DMS53 treated with DMSO at 0.1 percent for 48 hours (cell line): ENCODE results near the gene ZFR2.
"Not testable (repeated sequence)": the region's sequence is repeated elsewhere in the genome, so short reads cannot be mapped to it uniquely, and the experiment has no call there.

Experiments
- DNase-seq: peaks from one replicate; lab custom pipeline; 2025; ENCODE audit not compliant: unreplicated experiment; lab: John Stamatoyannopoulos, UW

The ZFR2 gene

DNA sequence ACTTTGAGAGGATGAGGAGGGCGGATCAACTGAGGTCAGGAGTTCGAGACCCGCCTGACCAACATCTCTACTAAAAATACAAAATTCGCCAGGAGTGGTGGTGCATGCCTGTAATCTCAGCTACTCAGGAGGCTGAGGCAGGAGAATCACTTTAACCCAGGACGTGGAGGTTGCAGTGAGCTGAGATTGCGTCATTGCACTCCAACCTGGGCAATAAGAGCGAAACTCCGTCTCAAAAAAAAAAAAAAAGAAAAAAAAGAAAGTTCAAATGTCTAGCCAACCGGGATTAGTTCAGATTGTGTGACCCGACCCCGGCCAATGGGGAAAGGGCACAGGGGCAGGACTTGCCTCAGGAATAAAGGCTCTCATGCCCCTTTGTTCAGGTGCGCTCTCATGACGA is 5.9 kb upstream of the ZFR2 start:
- DNase-seq, result not testable (repeated sequence)

- no peak for DNase-seq
These were observed 4.3 kb upstream of the ZFR2 start for GRCh38 chr19:3873151-3873550.

DNA sequence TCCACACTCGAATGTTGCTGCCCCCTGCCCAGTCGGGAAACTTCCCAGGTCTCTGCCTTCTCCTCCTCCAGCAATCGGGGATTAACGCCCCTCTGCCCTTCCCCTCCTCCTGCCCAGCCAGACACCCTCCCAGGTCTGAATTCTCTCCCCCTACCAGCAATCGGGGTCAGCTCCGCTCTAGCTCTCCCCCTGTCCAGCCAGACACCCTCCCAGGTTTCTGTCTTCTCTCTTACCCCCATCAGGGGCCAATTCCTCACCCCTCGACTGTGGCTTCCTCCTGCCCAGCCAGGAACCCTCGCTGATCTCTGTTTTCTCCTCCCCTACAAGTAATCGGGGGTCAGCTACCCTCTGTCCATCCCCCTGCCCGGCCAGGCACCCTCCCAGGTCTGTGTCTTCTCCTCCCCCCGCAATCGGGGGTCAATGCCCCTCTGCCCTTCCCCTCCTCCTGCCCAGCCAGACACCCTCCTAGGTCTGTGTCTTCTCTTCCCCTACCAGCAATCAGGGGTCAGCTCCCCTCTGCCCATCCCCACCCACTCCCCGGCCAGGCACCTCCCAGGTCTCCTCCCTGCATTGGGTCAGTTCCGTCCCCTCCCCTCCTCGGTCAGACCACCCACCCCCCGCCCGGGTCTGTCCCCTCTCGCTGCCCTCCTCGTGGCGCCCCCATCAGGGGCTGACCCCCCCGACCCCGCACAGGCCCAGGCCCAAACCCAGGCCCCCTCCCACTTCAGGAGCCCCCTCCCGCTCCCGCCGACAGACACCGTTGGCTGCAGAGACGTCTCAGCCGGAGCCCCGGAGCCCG is 668 bp downstream of the ZFR2 start:
- no peak for DNase-seq

GRCh38 chr19:3866910-3867638 is 1.8 kb downstream of the ZFR2 start:
- DNase-seq, result no peak

DNA sequence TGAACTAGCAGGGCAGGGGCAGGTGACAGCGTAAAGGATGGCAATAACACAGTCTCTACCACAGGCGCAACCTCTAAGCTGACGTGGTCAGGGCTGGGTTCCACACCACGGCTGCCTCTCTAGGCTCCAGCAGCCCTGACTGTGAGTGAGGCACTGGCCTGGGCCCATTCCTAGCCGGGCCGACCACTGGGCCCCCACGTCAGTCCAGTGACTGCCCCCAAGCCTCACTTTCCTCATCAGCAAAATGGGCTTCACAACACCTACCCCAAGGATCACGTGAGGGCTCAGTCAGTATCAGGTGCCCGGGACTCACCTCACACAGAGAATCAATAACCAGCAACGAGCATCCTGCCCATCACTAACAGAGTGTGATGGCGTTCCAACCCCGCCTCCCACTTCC is 5.2 kb downstream of the ZFR2 start:
- DNase-seq, result no peak

- DNase-seq, result no peak
These were observed 5.9 kb downstream of the ZFR2 start for GRCh38 chr19:3862826-3863500.

- no peak for DNase-seq
These were observed 8.3 kb downstream of the ZFR2 start for GRCh38 chr19:3860499-3860898.

- peak; percentile 7 for DNase-seq
These were observed 11.3 kb downstream of the ZFR2 start for GRCh38 chr19:3857449-3858003.

- DNase-seq, result peak; percentile 60
These were observed 13.5 kb downstream of the ZFR2 start for GRCh38 chr19:3855320-3855719.

DNA sequence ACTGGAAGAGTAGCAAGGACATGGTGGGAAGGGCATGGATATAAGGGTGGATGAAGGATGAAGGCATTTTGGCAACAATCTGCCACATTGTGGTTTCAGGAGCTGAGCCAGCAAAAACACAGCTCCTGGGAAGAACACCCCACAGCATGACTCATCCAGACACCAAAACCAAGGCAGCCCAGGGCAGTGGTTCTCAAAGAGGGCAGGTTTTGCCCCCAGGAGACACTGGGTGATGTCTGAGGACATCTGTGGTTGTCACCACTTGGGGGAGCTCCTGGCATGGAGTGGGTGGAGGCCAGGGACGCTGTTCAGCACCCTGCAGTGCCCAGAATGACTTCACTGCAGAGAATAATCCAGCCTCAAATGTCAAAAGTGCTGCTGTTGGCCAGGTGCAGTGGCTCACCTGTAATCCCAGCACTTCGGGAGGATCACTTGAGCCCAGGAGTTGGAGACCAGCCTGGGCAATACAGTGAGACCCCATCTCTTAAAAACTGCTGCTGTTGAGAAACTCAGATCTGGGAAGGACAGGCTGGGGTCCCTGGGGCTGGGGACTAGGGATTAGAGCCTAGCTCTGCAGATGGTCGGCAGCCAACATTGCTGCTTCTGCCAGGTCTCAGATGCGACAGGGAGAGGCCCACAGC is 16.1 kb downstream of the ZFR2 start:
- peak; percentile 32 for DNase-seq

DNA sequence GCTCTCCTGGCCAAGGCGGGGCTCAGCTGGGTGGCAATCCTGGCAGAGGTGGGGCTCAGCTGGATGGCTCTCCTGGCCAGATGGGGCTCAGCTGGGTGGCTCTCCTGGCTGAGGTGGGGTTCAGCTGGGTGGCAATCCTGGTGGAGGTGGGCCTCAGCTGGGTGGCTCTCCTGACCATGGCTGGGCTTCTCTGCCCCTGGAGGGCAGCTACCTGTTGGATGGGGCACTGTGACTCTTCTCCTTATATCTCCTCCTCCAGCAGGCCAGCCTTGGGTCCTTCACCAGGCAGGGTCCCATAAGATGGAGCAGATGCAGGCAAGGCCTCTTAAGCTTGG is 16.7 kb downstream of the ZFR2 start:
- no peak for DNase-seq

GRCh38 chr19:3851254-3852176 is 17.3 kb downstream of the ZFR2 start:
- DNase-seq, result no peak

GRCh38 chr19:3850320-3850972 is 18.4 kb downstream of the ZFR2 start:
- no peak for DNase-seq

DNA sequence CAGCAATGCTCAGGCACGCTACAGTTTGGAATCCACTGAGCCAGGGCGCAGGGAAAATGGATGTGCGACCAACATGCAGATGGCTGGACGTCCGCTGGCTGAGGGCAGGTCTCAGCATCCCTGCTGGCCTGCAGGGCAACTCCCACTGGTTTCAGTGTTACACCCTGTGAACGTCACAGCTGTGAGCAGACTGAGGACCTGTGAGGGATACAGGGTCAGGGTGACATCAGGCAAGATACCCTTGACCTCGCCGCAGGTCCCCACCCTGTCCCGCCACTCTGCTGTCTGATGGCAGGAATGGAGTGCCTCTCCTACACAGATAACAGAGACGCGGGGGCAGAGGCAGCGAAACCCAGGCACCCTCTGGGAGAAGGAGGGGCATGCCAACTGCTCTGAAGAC is 19.1 kb downstream of the ZFR2 start:
- no peak for DNase-seq

DNA sequence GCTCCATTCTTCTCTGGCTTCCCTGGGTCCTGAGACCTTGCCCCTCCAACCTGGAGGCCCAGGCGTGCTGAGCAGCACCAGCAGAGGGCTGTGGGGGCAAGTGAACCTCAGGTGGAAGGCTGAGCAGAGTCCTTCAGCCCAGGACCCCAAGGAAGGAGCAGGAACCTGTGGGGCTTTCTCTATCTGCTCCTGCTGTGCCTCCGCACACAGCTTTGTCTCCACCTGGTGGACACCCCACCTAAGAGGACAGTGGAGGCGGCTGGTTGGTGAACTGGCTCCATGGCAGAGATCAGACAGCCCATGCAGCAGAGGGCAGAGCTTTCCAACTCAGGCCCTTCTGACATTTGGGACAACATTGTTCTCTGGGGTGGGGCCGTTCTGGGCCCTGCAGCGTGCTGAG is 19.7 kb downstream of the ZFR2 start:
- DNase-seq, result no peak

DNA sequence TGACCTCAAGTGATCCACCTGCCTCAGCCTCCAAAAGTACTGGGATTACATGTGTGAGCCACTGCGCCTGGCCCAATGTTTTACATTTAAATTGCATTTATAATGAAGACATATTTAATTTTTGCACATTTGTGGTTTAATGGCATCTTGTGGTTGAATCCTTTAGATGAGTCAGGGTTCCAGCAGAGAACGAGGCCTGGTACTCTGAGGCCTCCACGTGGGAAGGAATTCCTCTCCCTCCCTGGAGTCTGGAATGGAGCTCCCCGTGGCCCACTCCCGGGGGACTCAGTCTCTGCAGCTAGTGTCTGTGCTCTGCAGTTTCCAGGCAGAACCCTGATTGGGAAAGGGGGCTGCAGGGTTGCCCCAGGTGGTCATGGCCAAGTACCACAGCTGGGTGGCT is 24.2 kb downstream of the ZFR2 start:
- DNase-seq, result no peak

DNA sequence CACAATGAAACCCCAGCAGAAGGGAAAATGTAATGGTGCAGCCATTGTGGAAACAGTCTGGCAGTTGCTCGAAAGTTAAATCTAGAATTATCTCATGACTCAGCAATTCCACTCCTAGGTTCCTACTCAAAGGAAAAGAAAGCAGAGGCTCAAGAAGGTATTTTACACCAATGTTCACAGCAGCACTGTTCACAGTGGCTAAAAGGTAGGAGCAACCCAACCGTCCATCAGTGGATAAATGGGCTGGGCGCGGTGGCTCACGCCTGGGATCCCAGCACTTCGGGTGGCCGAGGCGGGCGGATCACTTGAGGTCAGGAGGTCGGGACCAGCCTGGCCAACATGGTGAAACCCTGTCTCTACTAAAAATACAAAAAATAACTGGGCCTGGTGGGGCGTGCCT is 25.9 kb downstream of the ZFR2 start:
- DNase-seq, result no peak

DNA sequence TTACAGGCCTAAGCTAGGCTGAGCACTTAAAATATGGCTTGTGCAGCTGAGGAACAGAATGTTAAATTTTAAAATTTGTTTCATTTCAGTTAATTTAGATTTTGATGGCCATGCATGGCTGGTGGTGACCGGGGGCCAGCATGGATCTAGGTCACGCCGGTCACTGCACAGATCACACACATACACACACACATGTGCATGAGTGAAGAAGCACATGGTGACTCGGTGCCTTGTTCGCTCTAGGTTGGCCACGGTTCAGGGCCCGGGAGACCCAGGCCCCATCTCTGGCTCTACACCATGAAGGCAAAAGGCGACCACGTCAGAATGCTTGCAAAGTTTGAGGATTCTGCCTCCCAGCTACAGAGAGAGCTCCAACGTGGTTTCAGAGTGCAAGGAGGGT is 28.0 kb downstream of the ZFR2 start:
- no peak for DNase-seq

DNA sequence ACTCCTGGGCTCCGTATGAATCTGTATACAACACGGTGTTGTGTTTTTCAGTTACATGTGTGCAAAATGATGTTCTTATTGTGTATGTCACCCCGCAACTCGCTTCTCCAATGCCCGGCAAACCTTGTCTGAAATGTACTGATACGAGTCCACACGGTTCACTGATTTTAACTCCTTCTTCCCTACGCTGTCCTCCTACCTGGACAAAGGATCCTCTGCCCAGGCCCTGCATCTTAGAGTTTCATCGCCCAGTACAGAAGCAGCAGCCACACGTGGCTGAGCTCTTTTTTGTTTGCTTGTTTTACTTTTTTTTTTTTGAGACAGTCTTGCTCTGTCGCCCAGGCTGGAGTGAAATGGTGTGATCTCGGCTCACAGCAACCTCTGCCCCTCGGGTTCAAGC is 28.9 kb downstream of the ZFR2 start:
- DNase-seq, result no peak

DNA sequence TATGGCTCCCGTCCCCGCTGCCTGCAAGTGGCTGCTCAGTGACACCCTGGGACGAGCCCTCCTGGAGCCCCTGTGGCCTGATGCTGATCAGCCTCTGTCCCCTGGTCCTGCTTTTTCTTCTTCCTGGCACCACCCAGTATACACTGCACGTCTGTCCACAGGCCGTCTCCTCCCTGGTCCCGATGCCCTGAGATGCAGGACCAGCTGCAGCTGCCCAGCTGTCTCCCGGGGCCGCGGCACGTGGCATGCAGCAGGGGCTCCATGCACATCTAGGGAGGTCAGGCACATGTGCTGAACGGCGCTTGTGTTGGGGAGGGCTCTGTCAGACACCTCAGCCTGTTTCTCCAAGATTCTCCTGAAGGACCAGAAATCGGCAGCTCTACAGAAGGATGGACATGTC is 30.2 kb downstream of the ZFR2 start:
- DNase-seq, result no peak
